ENCODE results near the gene BCAS3. TPM values are rescaled to one million over a fixed set of nuclear protein-coding genes. Genes with fewer than 3 reads are reported as not detected.

Gene BCAS3
- total and polyA plus RNA-seq, 2 donors: 6.9 to 12.4 TPM

- Histone ChIP-seq H3K27me3 (ENCODE audit: control insufficient read depth in 2 of 2, insufficient read depth in 1 of 2, low read length in 1 of 2) (no peaks in the 10 kb centered on the region), H3K4me1 (ENCODE audit: control insufficient read depth in 2 of 2, insufficient read depth in 2 of 2, low read length in 2 of 2) (peaks cover 3 to 4% of the 10 kb centered on the region in 2 donors), H3K27ac (ENCODE audit: low read depth in 1 of 2, low read length in 1 of 2) (no peak overlapping the region), H3K36me3 (ENCODE audit: control insufficient read depth in 2 of 2, insufficient read depth in 2 of 2, low read length in 1 of 2) (no peaks in the 10 kb centered on the region), H3K9me3 (ENCODE audit: control insufficient read depth in 2 of 2, insufficient read depth in 1 of 2, low read length in 1 of 2) (peaks cover 0 to 4% of the 10 kb centered on the region in 2 donors), H3K4me3 (ENCODE audit: low read length in 2 of 2) (no peak overlapping the region)
- DNase-seq (ENCODE audit: low read depth in 6 of 9, low spot score in 9 of 9): no peak
- WGBS: 97% methylated on average over 9 of the region's 9 CpGs
Measured at GRCh38 chr17:61161615-61162134, 484.0 kb downstream of the BCAS3 start.

- peaks cover 0 to 4% of the 10 kb centered on the region in 2 donors for H3K9me3 ChIP-seq (ENCODE audit: control insufficient read depth in 2 of 2, insufficient read depth in 1 of 2, low read length in 1 of 2)
- no peak overlapping the region for H3K4me3 ChIP-seq (ENCODE audit: low read length in 2 of 2)
- 95% methylated on average over 3 of the region's 3 CpGs for WGBS
- no peaks in the 10 kb centered on the region for H3K27me3 ChIP-seq (ENCODE audit: control insufficient read depth in 2 of 2, insufficient read depth in 1 of 2, low read length in 1 of 2)
- H3K27ac ChIP-seq (ENCODE audit: low read depth in 1 of 2, low read length in 1 of 2): no peak overlapping the region
- H3K36me3 ChIP-seq (ENCODE audit: control insufficient read depth in 2 of 2, insufficient read depth in 2 of 2, low read length in 1 of 2): no peaks in the 10 kb centered on the region
- peaks cover 3 to 4% of the 10 kb centered on the region in 2 donors for H3K4me1 ChIP-seq (ENCODE audit: control insufficient read depth in 2 of 2, insufficient read depth in 2 of 2, low read length in 2 of 2)
- no peak for DNase-seq (ENCODE audit: low read depth in 6 of 9, low spot score in 9 of 9)
Measured at GRCh38 chr17:61164517-61164916, 486.9 kb downstream of the BCAS3 start.

GRCh38 chr17:61167075-61167474 lies 489.4 kb downstream of the BCAS3 start:
- no peaks in the 10 kb centered on the region for H3K27me3 ChIP-seq (ENCODE audit: control insufficient read depth in 2 of 2, insufficient read depth in 1 of 2, low read length in 1 of 2)
- 99% methylated on average over 1 of the region's 1 CpG for WGBS
- no peak for DNase-seq (ENCODE audit: low read depth in 6 of 9, low spot score in 9 of 9)
- peaks cover 0 to 4% of the 10 kb centered on the region in 2 donors for H3K9me3 ChIP-seq (ENCODE audit: control insufficient read depth in 2 of 2, insufficient read depth in 1 of 2, low read length in 1 of 2)
- no peak overlapping the region for H3K4me3 ChIP-seq (ENCODE audit: low read length in 2 of 2)
- no peak overlapping the region for H3K27ac ChIP-seq (ENCODE audit: low read depth in 1 of 2, low read length in 1 of 2)
- no peaks in the 10 kb centered on the region for H3K4me1 ChIP-seq (ENCODE audit: control insufficient read depth in 2 of 2, insufficient read depth in 2 of 2, low read length in 2 of 2)
- no peaks in the 10 kb centered on the region for H3K36me3 ChIP-seq (ENCODE audit: control insufficient read depth in 2 of 2, insufficient read depth in 2 of 2, low read length in 1 of 2)

GRCh38 chr17:61168506-61168905 lies 490.9 kb downstream of the BCAS3 start:
- H3K27me3 ChIP-seq (ENCODE audit: control insufficient read depth in 2 of 2, insufficient read depth in 1 of 2, low read length in 1 of 2): no peaks in the 10 kb centered on the region
- no peak for DNase-seq (ENCODE audit: low read depth in 6 of 9, low spot score in 9 of 9)
- H3K9me3 ChIP-seq (ENCODE audit: control insufficient read depth in 2 of 2, insufficient read depth in 1 of 2, low read length in 1 of 2): peaks cover 0 to 4% of the 10 kb centered on the region in 2 donors
- no peaks in the 10 kb centered on the region for H3K4me1 ChIP-seq (ENCODE audit: control insufficient read depth in 2 of 2, insufficient read depth in 2 of 2, low read length in 2 of 2)
- H3K36me3 ChIP-seq (ENCODE audit: control insufficient read depth in 2 of 2, insufficient read depth in 2 of 2, low read length in 1 of 2): no peaks in the 10 kb centered on the region
- H3K4me3 ChIP-seq (ENCODE audit: low read length in 2 of 2): no peak overlapping the region
- H3K27ac ChIP-seq (ENCODE audit: low read depth in 1 of 2, low read length in 1 of 2): no peak overlapping the region
- 92% methylated on average over 2 of the region's 2 CpGs for WGBS

- no peaks in the 10 kb centered on the region for H3K36me3 ChIP-seq (ENCODE audit: control insufficient read depth in 2 of 2, insufficient read depth in 2 of 2, low read length in 1 of 2)
- H3K4me3 ChIP-seq (ENCODE audit: low read length in 2 of 2): no peak overlapping the region
- no peaks in the 10 kb centered on the region for H3K4me1 ChIP-seq (ENCODE audit: control insufficient read depth in 2 of 2, insufficient read depth in 2 of 2, low read length in 2 of 2)
- 98% methylated on average over 1 of the region's 1 CpG for WGBS
- H3K27ac ChIP-seq (ENCODE audit: low read depth in 1 of 2, low read length in 1 of 2): no peak overlapping the region
- H3K27me3 ChIP-seq (ENCODE audit: control insufficient read depth in 2 of 2, insufficient read depth in 1 of 2, low read length in 1 of 2): no peaks in the 10 kb centered on the region
- DNase-seq (ENCODE audit: low read depth in 6 of 9, low spot score in 9 of 9): no peak
- H3K9me3 ChIP-seq (ENCODE audit: control insufficient read depth in 2 of 2, insufficient read depth in 1 of 2, low read length in 1 of 2): no peaks in the 10 kb centered on the region
Measured at GRCh38 chr17:61174310-61174709, 496.7 kb downstream of the BCAS3 start.

GRCh38 chr17:61175298-61176142 lies 497.9 kb downstream of the BCAS3 start:
- no peaks in the 10 kb centered on the region for H3K4me1 ChIP-seq (ENCODE audit: control insufficient read depth in 2 of 2, insufficient read depth in 2 of 2, low read length in 2 of 2)
- no peaks in the 10 kb centered on the region for H3K9me3 ChIP-seq (ENCODE audit: control insufficient read depth in 2 of 2, insufficient read depth in 1 of 2, low read length in 1 of 2)
- no peak overlapping the region for H3K27ac ChIP-seq (ENCODE audit: low read depth in 1 of 2, low read length in 1 of 2)
- no peak overlapping the region for H3K4me3 ChIP-seq (ENCODE audit: low read length in 2 of 2)
- no peaks in the 10 kb centered on the region for H3K36me3 ChIP-seq (ENCODE audit: control insufficient read depth in 2 of 2, insufficient read depth in 2 of 2, low read length in 1 of 2)
- H3K27me3 ChIP-seq (ENCODE audit: control insufficient read depth in 2 of 2, insufficient read depth in 1 of 2, low read length in 1 of 2): no peaks in the 10 kb centered on the region
- DNase-seq (ENCODE audit: low read depth in 6 of 9, low spot score in 9 of 9): no peak
- 97% methylated on average over 4 of the region's 4 CpGs for WGBS

- DNase-seq (ENCODE audit: low read depth in 6 of 9, low spot score in 9 of 9): no peak
- Histone ChIP-seq H3K4me1 (ENCODE audit: control insufficient read depth in 2 of 2, insufficient read depth in 2 of 2, low read length in 2 of 2) (no peaks in the 10 kb centered on the region), H3K4me3 (ENCODE audit: low read length in 2 of 2) (no peak overlapping the region), H3K27ac (ENCODE audit: low read depth in 1 of 2, low read length in 1 of 2) (no peak overlapping the region), H3K9me3 (ENCODE audit: control insufficient read depth in 2 of 2, insufficient read depth in 1 of 2, low read length in 1 of 2) (no peaks in the 10 kb centered on the region), H3K36me3 (ENCODE audit: control insufficient read depth in 2 of 2, insufficient read depth in 2 of 2, low read length in 1 of 2) (no peaks in the 10 kb centered on the region), H3K27me3 (ENCODE audit: control insufficient read depth in 2 of 2, insufficient read depth in 1 of 2, low read length in 1 of 2) (no peaks in the 10 kb centered on the region)
- WGBS: 88% methylated on average over 2 of the region's 2 CpGs
Measured at GRCh38 chr17:61177351-61177750, 499.7 kb downstream of the BCAS3 start.

GRCh38 chr17:61178284-61178683 lies 500.6 kb downstream of the BCAS3 start:
- Histone ChIP-seq H3K36me3 (ENCODE audit: control insufficient read depth in 2 of 2, insufficient read depth in 2 of 2, low read length in 1 of 2) (no peaks in the 10 kb centered on the region), H3K4me1 (ENCODE audit: control insufficient read depth in 2 of 2, insufficient read depth in 2 of 2, low read length in 2 of 2) (no peaks in the 10 kb centered on the region), H3K27ac (ENCODE audit: low read depth in 1 of 2, low read length in 1 of 2) (no peak overlapping the region), H3K9me3 (ENCODE audit: control insufficient read depth in 2 of 2, insufficient read depth in 1 of 2, low read length in 1 of 2) (no peaks in the 10 kb centered on the region), H3K4me3 (ENCODE audit: low read length in 2 of 2) (no peak overlapping the region), H3K27me3 (ENCODE audit: control insufficient read depth in 2 of 2, insufficient read depth in 1 of 2, low read length in 1 of 2) (no peaks in the 10 kb centered on the region)
- no peak for DNase-seq (ENCODE audit: low read depth in 6 of 9, low spot score in 9 of 9)
- WGBS: 96% methylated on average over 1 of the region's 1 CpG

GRCh38 chr17:61179380-61179806 lies 501.7 kb downstream of the BCAS3 start:
- WGBS: over 99% methylated on average over 2 of the region's 2 CpGs
- DNase-seq (ENCODE audit: low read depth in 6 of 9, low spot score in 9 of 9): no peak

More at GRCh38 chr17:61179380-61179806, 501.7 kb downstream of the BCAS3 start:
- no peaks in the 10 kb centered on the region for H3K27me3 ChIP-seq (ENCODE audit: control insufficient read depth in 2 of 2, insufficient read depth in 1 of 2, low read length in 1 of 2)
- no peaks in the 10 kb centered on the region for H3K36me3 ChIP-seq (ENCODE audit: control insufficient read depth in 2 of 2, insufficient read depth in 2 of 2, low read length in 1 of 2)
- H3K4me3 ChIP-seq (ENCODE audit: low read length in 2 of 2): no peak overlapping the region
- H3K9me3 ChIP-seq (ENCODE audit: control insufficient read depth in 2 of 2, insufficient read depth in 1 of 2, low read length in 1 of 2): no peaks in the 10 kb centered on the region
- H3K4me1 ChIP-seq (ENCODE audit: control insufficient read depth in 2 of 2, insufficient read depth in 2 of 2, low read length in 2 of 2): no peaks in the 10 kb centered on the region
- no peak overlapping the region for H3K27ac ChIP-seq (ENCODE audit: low read depth in 1 of 2, low read length in 1 of 2)
